Activated gamma-delta T cell (primary cell): ENCODE data around the gene STXBP1.

Experiments
- DNase-seq: peaks from one replicate; lab custom pipeline; 2025; lab: John Stamatoyannopoulos, UW

STXBP1 gene

DNA sequence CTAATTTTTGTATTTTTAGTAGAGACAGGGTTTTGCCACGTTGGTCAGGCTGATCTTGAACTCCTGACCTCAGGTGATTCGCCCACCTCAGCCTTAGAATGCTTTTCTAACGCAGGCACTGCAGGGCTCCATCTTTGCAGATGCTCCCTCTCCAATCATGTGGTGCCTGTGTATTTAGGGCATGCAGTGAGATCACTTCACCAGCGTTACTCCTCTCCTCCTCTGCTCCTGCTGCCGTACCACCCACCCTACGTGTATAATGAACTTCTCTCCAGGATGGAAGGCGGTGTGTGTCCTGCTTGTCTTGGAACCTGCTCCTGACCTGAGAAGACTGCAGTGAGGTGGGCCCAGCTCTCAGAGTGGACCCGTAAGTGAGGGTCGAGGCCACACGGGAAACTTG lies 81.1 kb downstream of the STXBP1 start:
- no peak for DNase-seq

DNA sequence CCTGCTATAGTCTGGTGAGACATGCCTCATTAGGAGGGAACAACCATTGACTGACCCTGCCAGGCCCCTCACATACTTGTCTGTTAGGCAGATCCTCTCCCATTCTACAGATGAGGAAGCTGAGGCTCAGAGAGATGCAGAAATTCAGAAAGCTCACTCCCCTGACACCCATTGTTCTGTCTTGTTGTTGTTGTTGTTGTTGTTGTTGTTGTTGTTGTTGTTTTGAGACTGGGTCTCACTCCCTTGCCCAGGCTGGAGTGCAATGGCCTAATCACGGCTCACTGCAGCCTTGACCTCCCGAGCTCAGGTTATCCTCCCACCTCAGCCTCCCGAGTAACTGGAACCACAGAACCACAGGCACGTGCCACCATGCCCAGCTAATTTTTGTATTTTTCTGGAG lies 81.6 kb downstream of the STXBP1 start:
- DNase-seq, result no peak

DNA sequence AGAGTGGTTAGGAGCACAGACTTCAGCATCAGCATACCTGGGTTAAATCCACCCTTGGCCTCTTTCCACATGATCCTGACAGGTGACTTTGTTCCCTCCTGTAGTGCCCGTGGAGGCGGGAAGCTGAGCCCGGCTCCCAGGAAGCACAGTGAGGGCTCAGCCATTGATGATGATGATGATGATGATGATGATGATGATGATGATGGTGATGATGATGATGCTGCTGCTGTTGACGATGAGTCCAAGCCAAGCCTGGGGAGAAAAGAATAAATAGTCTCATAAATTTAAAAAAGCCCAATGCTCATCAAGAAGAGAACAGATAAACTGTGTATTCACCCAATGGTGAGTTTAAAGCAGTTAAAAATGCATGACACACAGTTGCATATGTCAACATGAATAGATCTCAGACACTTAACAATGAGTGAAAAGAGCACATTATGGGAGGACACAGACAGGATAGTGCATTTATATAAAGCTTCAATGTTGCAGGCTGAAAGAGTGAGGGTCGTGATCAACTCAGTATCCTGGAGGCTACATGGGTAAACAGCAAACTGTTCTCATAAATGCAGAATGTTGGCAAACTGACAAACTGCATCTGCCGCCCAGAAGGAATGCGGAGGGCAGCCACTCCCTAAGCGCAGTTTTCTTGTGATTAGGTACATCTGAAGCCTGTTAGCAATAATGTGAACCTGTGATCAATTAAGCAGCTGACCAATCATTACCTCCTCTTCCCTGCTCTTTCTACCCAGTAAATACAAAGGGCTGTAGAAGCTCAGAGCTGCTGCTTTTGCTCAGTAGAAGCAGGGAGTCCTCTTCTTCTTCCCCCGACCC lies 83.0 kb downstream of the STXBP1 start:
- DNase-seq, result no peak

- no peak for DNase-seq
Observed at GRCh38 chr9:127697575-127697974, 85.5 kb downstream of the STXBP1 start.

DNA sequence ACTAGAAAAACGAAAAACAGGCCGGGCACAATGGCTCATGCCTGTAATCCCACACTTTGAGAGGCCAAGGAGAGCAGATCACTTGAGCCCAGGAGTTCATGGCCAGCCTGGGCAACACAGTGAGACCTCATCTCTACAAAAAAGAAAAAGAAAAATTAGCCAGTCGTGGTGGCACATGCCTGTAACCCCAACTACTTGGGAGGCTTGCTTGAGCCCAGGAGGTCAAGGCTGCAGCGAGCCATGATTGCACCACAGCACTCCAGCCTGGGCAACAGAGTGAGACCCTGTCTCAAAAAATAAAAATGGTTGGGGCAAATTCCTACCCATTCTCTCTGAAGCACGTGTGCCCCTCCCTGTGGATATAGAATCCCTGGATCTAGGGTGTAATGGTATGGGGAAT lies 86.3 kb downstream of the STXBP1 start:
- no peak for DNase-seq

DNA sequence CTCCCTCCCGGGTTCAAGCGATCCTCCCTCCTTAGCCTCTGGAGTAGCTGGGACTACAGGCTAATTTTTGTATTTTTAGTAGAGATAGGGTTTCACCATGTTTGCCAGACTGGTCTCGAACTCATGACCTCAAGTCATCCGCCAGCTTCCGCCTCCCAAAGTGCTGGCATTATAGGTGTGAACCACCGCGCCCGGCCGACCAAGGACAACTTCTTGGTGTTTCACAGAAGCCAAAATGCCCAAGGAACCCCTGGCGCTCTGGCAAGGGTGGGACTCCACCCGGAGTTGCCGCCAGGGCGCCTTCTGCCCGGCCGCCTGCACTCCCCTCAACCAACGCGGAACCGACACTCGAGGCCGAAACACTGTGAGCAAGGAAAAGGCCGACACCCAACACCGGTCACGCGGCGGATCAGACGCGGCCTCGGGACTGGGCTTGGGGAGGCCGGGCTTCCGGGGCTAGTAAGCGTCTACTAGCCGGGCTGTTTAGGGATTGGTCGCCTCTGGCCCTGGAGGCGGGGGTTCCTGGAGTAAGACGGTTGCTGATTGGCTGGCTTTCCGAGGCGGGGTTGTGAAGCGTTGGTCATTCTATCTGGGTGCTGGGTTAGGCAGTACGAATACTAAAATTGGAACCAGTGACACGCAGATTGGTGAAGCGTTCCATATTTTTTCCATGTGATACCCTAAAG lies 87.1 kb downstream of the STXBP1 start:
- DNase-seq, result peak; percentile 69

DNA sequence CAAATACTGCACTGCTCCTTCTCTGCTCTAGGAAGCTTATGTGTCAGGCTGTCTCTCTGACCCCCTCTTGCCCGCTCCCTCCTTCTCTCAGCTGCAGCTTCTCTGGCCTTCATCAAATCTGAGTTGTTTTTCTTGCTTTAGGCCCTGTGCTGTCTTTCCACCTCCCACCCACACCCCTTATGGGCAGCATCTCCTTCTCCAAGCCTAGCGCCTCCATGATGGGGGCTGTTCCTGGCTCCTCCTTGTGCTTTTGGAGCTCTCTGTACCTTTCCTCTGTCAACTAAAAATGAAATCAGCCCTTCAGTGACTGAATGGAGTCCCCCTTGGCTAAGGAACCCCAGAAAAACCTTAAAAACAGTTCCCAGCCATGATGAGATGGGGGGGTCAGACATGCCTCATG lies 88.1 kb downstream of the STXBP1 start:
- no peak for DNase-seq

DNA sequence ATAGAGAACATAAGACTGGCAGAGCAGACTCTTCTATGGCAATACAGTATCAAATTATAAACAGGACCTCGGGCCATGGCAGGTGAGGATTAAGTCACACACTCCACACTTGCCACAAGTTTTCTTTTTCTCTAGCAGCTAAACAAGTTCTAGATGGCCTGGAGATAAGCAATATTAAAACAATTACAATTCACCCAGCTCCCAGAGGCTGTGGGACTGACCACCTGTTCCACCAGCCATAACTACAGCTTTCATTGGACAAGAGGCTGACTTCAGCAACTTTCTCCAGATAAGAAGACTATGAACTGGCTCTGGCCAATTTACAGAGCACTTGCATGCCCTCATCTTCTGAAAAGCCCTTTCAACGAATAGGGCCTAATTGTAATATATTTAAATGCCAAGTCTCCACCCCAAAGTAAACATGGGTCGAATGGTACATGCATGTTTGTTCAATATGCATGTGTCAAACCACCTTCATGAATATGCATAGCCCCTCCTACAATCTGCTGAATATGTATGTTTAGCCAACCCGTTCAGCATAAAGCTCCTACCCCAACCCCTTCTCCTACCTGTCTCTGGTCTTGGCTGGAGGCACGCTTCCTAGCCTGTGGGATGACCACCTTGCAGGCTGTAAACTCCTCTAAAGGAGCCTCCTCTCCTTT lies 88.6 kb downstream of the STXBP1 start:
- no peak for DNase-seq

DNA sequence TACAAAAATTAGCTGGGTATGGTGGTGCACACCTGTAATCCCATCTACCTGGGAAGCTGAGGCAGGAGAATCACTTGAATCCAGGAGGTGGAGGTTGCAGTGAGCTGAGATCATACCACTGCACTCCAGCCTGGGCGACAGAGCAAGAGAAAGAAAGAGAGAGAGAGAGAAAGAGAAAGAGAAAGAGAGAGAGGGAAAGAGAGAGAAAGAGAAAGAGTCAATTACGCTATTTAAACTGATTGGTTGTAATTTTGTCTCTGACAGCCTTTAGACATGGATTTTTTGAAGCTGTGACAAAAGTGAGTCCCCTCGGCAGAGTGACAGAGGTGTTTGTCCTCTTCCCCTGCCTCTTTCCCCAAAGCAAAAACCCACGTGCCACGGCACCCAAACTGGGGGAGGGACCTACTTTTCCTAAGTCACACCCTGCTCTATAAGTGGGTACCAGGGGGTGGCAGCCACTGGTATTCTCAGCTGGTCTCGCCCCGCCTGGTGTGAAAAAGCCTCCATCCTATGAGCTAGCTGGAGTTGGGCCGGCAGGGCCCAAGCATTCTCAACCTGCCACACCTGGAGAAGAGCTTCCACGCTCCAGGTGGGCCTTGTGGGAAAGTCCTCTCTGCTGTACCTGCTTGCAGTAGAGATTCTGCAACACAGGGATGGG lies 91.3 kb downstream of the STXBP1 start:
- no peak for DNase-seq

- no peak for DNase-seq
Observed at GRCh38 chr9:127705577-127706379, 93.7 kb downstream of the STXBP1 start.

DNA sequence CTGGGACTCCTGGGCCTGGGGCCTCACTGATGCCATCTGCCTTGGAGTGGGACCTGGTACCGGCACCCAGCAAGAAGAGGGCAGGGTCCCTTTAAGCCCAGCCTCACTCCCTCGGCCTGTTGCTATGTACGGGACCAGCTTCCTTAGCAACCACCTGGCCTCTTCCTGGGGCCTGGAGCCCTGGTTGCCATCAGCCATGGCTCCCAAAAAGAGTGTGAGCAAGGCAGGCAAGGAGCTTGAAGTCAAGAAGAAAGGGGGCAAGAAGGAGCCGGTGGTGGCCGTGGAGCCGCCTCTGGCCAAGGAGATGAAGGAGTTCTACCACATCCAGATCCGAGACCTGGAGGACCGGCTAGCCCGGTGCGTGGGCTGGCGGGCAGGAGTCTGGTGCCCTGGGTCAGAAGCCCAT lies 94.8 kb downstream of the STXBP1 start, which contains the start of gene CFAP157:
TSS of gene CFAP157 (plus strand) at position 153 of the 406 bp plus-strand sequence. CDS start at position 197, 44 bp downstream.
- no peak for DNase-seq

GRCh38 chr9:127707766-127708165 lies 95.7 kb downstream of the STXBP1 start:
- DNase-seq, result no peak

- DNase-seq, result no peak
Observed at GRCh38 chr9:127708952-127709587, 97.0 kb downstream of the STXBP1 start.

DNA sequence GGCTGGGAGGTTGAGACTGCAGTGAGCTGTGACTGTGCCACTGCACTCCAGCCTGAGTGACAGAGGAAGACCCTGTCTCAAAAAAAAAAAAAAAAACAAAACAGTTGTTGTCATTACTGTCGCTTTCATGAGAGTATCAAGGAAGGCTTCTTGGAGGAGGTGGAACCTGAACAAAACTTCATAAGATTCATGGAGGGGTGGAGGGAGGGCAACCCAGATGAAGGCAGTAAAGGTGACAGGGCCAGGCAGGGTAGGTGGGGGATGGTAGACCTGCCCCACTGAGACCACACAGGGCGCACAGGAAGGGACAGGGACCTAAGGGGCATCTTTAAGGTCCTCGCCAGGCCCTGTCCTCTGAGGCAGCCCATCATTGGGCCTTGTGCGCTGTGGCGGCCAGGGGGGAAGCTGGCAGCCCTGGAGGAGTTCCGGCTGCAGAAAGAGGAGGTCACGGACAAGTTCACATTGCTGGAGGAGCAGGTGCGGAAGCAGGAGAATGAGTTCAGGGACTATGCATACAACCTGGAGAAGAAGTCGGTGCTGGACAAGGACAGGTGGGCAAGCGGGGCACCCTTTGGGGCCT lies 98.2 kb downstream of the STXBP1 start:
- DNase-seq, result no peak

GRCh38 chr9:127711226-127711701 lies 99.2 kb downstream of the STXBP1 start:
- no peak for DNase-seq

GRCh38 chr9:127711831-127712274 lies 99.8 kb downstream of the STXBP1 start:
- no peak for DNase-seq

- no peak for DNase-seq
Observed at GRCh38 chr9:127712371-127712770, 100.3 kb downstream of the STXBP1 start.

DNA sequence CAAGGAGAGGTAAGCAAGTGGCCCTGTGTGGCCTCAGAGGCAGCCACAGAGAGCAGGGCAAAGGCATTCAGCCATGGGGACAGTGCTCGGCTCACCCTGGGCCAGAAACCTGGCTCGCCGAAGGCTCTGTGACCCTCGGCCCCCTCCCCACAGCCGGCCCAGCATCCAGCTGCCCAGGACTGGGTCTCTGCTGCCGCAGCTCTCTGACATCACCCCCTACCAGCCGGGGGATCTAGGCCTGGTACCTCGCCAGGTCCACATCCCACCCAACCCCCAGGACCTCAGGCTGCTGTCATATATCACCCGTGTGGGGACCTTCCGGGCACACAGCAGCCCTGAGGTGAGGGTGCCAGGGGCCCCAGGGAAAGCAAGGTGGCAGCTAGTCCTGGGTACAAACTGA lies 100.8 kb downstream of the STXBP1 start:
- DNase-seq, result no peak

DNA sequence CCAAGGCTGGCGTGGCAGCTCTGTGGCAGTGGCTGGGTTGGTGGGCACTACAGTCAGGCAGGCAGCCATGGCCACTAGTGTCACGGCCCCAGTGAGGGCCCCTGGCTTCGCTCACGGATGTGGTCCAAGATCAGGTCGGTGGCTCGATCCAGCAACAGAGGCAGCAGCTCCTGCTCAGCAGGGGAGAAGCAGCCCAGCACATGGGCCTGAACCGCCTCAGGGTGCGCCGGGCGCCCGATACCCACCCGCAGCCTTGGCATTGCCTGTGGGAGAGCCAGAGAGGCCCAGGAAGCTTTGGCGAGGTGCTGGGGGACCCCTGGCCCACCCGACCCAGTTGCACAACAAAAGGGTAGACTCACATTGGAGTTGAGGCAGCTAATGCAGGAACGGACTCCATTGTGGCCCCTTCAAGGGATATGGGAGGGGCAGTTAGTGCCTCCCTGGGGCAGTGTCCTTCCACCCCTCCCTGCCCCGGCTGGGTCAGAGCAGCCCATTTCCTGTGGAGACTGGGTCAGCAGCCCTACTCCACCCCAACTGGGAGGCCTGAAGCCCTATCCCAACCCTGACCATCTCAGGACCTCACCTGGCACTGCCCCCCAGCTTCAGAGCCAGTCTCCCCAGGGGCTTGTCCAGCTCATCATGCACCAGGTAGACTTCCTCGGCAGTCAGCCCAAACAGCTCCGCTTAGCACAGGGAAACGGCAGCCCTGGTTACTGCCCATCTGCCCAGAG lies 102.1 kb downstream of the STXBP1 start:
- DNase-seq, result no peak
